OCI-LY7 (cell line): ENCODE data around the gene TPM1.

Experiments
- CTCF ChIP-seq: fragments of 200-600 bp; sonication (generic); conservative IDR thresholded peaks from 2 replicates; pipeline ENCODE4 v1.5.1; 2014; ENCODE audit warnings: mild to moderate bottlenecking, antibody characterized with exemption, low read length, moderate library complexity, mixed read lengths
- EZH2phosphoT487 ChIP-seq: fragments of 200-600 bp; sonication (generic); IDR thresholded peaks from 2 replicates; pipeline ENCODE4 v1.6.1; 2018; ENCODE audit warnings: low read depth, borderline replicate concordance, mild to moderate bottlenecking, mixed run types, antibody characterized with exemption, low read length, moderate library complexity, mixed read lengths

GRCh38 chr15:63067976-63068743, 25.6 kb downstream of the TPM1 start:
- TF ChIP-seq CTCF (no peak), EZH2phosphoT487 (no peak)
